Endodermal cell (in vitro differentiated cells): ENCODE measurements around the gene RPL22. TPM values are rescaled to one million over a fixed set of nuclear protein-coding genes. Genes with fewer than 3 reads are reported as not detected.
A peak's percentile ranks its signal among the peaks of the same experiment; 100 is the strongest.

Experiments
- DNase-seq: peaks from one replicate; pipeline ENCODE4 v3.0.0-alpha.2; 2017
- H3K27ac ChIP-seq: 2 replicates; pipeline ENCODE4 v1.5.1; 2013; ENCODE audit warnings: mild to moderate bottlenecking, low read depth, low read length, moderate library complexity
- H3K27me3 ChIP-seq: 2 replicates; pipeline ENCODE4 v1.6.1; 2013; ENCODE audit warnings: mild to moderate bottlenecking, low read length, moderate library complexity; ENCODE audit not compliant: insufficient read depth, control insufficient read depth, poor library complexity, severe bottlenecking
- H3K36me3 ChIP-seq: 2 replicates; pipeline ENCODE4 v1.7.0; 2013; ENCODE audit warnings: mild to moderate bottlenecking, low read length, moderate library complexity; ENCODE audit not compliant: control insufficient read depth, insufficient read depth
- H3K4me1 ChIP-seq: one replicate; pipeline ENCODE4 v1.7.0; 2013; ENCODE audit warnings: low read length; ENCODE audit not compliant: control insufficient read depth, insufficient read depth
- H3K4me3 ChIP-seq: 2 replicates; pipeline ENCODE4 v1.5.1; 2013; ENCODE audit warnings: mild to moderate bottlenecking, low read length, moderate library complexity
- H3K9ac ChIP-seq: 2 replicates; pipeline ENCODE4 v1.6.1; 2013; ENCODE audit warnings: mild to moderate bottlenecking, low read length, moderate library complexity; ENCODE audit not compliant: poor library complexity, severe bottlenecking; ENCODE audit errors: extremely low read depth
- H3K9me3 ChIP-seq: 2 replicates; pipeline ENCODE4 v1.6.1; 2013; ENCODE audit warnings: mild to moderate bottlenecking, low read length, moderate library complexity; ENCODE audit not compliant: control insufficient read depth
- H3K27ac Mint-ChIP-seq: 2 replicates; pipeline ENCODE4 v1.8.0; 2020; ENCODE audit warnings: mixed read lengths
- H3K27me3 Mint-ChIP-seq: 2 replicates; pipeline ENCODE4 v1.8.0; 2021; ENCODE audit warnings: mild to moderate bottlenecking, mixed read lengths; ENCODE audit not compliant: insufficient read depth
- H3K36me3 Mint-ChIP-seq: 2 replicates; pipeline ENCODE4 v1.8.0; 2020; ENCODE audit warnings: low read depth, mixed read lengths
- H3K4me1 Mint-ChIP-seq: 2 replicates; pipeline ENCODE4 v1.8.0; 2020; ENCODE audit warnings: mixed read lengths
- H3K4me3 Mint-ChIP-seq: 2 replicates; pipeline ENCODE4 v1.8.0; 2020; ENCODE audit warnings: mild to moderate bottlenecking, moderate library complexity, mixed read lengths
- H3K9me3 Mint-ChIP-seq: 2 replicates; pipeline ENCODE4 v1.8.0; 2020; ENCODE audit warnings: mild to moderate bottlenecking, mixed read lengths
- CTCF ChIP-seq: fragments of 200-600 bp; sonication (generic); conservative IDR thresholded peaks from 2 replicates; pipeline ENCODE4 v1.5.0; 2021; ENCODE audit warnings: antibody characterized with exemption, mild to moderate bottlenecking
- WGBS, 2 experiments: methylation state at CpG; one replicate each; pipeline versions ENCODE4 v1.1.5 to v1.1.7; 2013; ENCODE audit warnings: missing lambda C conversion rate in 2 of 2, mixed read lengths in 1 of 2; ENCODE audit not compliant: insufficient coverage in 1 of 2, insufficient read length in 1 of 2; 5-methylcytosine and 5-hydroxymethylcytosine counted together
- total RNA-seq, 2 donors: library from RNA; stranded (reverse); fragmentation: NEBNext Ultra II Directional in 1 of 2; extraction: Animal tissue kit (Norgen Biotek cat#: 25700) in 1 of 2; gene quantifications; 2 replicates in 1 of 2; 3 replicates in 1 of 2; pipeline ENCODE4 v1.2.1, GENCODE V29; 2021

The RPL22 gene
- total RNA-seq, 2 donors from 2014 or later, result 409 to 481 TPM

DNA sequence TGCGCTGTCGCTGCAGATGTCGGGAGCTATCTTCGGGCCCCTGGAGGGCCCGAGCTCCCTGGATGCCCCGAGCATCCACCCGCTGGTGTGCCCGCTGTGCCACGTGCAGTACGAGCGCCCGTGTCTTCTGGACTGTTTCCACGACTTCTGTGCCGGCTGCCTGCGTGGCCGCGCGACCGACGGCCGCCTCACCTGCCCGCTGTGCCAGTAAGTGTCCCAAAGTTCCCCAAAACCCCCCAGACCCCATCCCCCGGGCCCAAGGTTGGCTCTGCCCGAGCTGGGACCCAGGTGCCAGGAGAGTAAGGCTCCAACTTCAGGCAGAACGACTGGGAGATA, 7.1 kb upstream of the RPL22 start:
- H3K27me3 Mint-ChIP-seq, result peaks cover 42% of the 10 kb centered on the region
- peak overlapping the region; percentile 51 for H3K4me3 Mint-ChIP-seq
- H3K4me1 Mint-ChIP-seq, result peaks cover 2% of the 10 kb centered on the region
- Histone ChIP-seq H3K9ac (no peak overlapping the region), H3K4me3 (peak overlapping the region; percentile 56), H3K36me3 (no peaks in the 10 kb centered on the region), H3K4me1 (no peaks in the 10 kb centered on the region), H3K27ac (no peak overlapping the region), H3K9me3 (no peaks in the 10 kb centered on the region), H3K27me3 (peaks cover 40% of the 10 kb centered on the region)
- TF ChIP-seq CTCF, result no peak
- H3K27ac Mint-ChIP-seq, result no peak overlapping the region
- H3K9me3 Mint-ChIP-seq, result no peaks in the 10 kb centered on the region
- no peaks in the 10 kb centered on the region for H3K36me3 Mint-ChIP-seq
- DNase-seq, result no peak
- WGBS, 2 experiments, result 69 to 88% methylated on average over 11 to 25 of the region's 25 CpGs

DNA sequence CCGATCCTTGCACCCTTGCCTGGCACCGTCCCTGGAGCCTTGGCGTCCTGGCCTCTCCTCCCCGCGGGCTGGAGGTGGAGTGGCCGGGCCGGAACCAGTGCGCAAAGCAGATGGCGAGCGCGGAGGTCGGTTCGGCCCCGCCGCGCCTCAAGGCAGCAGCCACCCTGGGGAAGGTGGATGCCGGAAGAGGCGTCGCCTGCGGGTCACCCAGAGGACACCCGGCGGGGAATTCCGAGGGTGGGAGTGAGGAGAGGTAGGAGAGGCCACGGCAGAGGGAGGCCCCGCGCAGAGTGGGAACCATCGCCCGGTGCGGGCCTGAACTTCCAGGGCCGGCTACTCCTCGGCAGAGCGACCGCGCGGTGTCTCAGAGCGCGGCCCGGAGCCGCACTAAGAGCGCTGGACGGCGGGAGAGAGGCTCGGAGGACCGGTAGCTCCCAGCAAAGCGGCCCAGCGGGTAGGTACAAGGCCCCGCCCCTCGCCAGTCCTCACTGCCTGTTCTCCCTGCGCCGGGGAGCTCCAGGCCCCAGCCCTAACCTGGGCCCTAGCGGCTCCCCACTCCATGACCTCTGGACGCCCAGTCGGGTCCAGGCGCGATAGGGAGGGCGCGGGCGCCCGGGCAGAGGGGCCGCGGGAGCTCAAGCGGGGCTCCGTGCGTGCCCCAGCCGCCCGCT, 6.6 kb upstream of the RPL22 start, which contains the start of gene RNF207:
TSS of gene RNF207 (plus strand) at position 271 of the 671 bp plus-strand sequence. CDS start 417 bp downstream, outside the sequence.
- DNase-seq, result peak; percentile 92
- peak within 1 kb of the TSS; percentile 11 for H3K9ac ChIP-seq
- H3K27me3 ChIP-seq, result peaks cover 40% of the 10 kb centered on the region
- no peak for TF ChIP-seq CTCF
- no peaks in the 10 kb centered on the region for H3K36me3 ChIP-seq
- no peak within 1 kb of the TSS for H3K27ac ChIP-seq
- H3K9me3 Mint-ChIP-seq, result no peaks in the 10 kb centered on the region
- H3K27ac Mint-ChIP-seq, result no peak within 1 kb of the TSS
- H3K4me1 Mint-ChIP-seq, result peaks cover 2% of the 10 kb centered on the region
- WGBS, 2 experiments, result 4 to 16% methylated on average over 20 to 66 of the region's 66 CpGs
- peak within 1 kb of the TSS; percentile 64 for H3K4me3 ChIP-seq
- peaks cover 42% of the 10 kb centered on the region for H3K27me3 Mint-ChIP-seq
- H3K9me3 ChIP-seq, result no peaks in the 10 kb centered on the region
- H3K36me3 Mint-ChIP-seq, result no peaks in the 10 kb centered on the region
- peak within 1 kb of the TSS; percentile 51 for H3K4me3 Mint-ChIP-seq
- H3K4me1 ChIP-seq, result no peaks in the 10 kb centered on the region

- Mint-ChIP-seq H3K27me3 (peaks cover 18% of the 10 kb centered on the region), H3K36me3 (peaks cover 7% of the 10 kb centered on the region), H3K4me1 (peaks cover 25% of the 10 kb centered on the region), H3K4me3 (no peak overlapping the region), H3K27ac (no peak overlapping the region), H3K9me3 (no peaks in the 10 kb centered on the region)
- no peaks in the 10 kb centered on the region for H3K9me3 ChIP-seq
- H3K27ac ChIP-seq, result no peak overlapping the region
- peaks cover 5% of the 10 kb centered on the region for H3K36me3 ChIP-seq
- no peak for DNase-seq
- no peaks in the 10 kb centered on the region for H3K4me1 ChIP-seq
- H3K27me3 ChIP-seq, result peaks cover 19% of the 10 kb centered on the region
- 96 to 97% methylated on average over 6 to 7 of the region's 7 CpGs for WGBS, 2 experiments
- H3K9ac ChIP-seq, result no peak overlapping the region
- no peak overlapping the region for H3K4me3 ChIP-seq
- TF ChIP-seq CTCF, result no peak
These were observed 2.9 kb upstream of the RPL22 start for GRCh38 chr1:6202256-6202655.
